ENCODE results near the gene MAGI1. TPM values are rescaled to one million over a fixed set of nuclear protein-coding genes. Genes with fewer than 3 reads are reported as not detected.
"Not testable (repeated sequence)": the region's sequence is repeated elsewhere in the genome, so short reads cannot be mapped to it uniquely, and the experiment has no call there.

Gene MAGI1
- total RNA-seq, 6 donors from 2014 or later = 33.0 to 72.9 (median 62.4) TPM

DNA sequence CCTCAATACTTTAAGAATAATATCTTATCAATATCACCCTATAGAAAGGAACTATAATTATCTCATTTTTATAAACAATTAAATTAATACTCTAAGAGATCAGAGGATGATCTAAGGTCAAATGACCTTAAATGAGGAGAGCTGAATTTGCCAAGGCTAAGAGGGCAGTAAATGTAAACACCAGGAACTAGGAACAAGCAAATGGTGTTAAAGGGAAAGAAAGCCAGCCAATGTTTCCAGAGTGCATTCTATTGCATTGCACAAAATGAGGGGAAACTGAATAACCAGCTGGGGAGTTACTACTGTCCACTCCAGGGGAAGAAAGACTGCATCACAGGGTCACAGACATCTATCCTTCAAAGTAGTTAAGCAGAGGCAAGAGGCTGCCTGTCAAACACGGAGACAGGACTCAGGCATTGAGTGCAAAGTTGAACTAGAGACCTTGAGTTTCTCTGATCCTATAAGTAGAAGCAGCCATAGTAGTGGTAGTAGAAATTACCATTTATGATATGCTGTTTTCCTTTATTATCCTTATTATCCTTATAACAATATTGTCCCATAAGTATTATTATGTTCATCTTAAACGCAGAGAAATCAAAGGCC is 466.4 kb downstream of the MAGI1 start:
- Histone ChIP-seq H3K4me3 (no peak overlapping the region), H3K9me3 (no peaks in the 10 kb centered on the region), H3K27ac (no peak overlapping the region), H3K27me3 (no peaks in the 10 kb centered on the region), H3K36me3 (no peaks in the 10 kb centered on the region), H3K4me1 (no peaks in the 10 kb centered on the region)
- ATAC-seq (ENCODE audit: low FRiP score in 2 of 2) (no peak), DNase-seq (no peak)
- no peak for TF ChIP-seq EP300 (IDR thresholded peaks at IDR 0.05)
- TF ChIP-seq POLR2AphosphoS5 (IDR thresholded peaks at IDR 0.05) = no peak
- TF ChIP-seq POLR2A (IDR thresholded peaks at IDR 0.05) = no peak
- TF ChIP-seq, protein P1, sequence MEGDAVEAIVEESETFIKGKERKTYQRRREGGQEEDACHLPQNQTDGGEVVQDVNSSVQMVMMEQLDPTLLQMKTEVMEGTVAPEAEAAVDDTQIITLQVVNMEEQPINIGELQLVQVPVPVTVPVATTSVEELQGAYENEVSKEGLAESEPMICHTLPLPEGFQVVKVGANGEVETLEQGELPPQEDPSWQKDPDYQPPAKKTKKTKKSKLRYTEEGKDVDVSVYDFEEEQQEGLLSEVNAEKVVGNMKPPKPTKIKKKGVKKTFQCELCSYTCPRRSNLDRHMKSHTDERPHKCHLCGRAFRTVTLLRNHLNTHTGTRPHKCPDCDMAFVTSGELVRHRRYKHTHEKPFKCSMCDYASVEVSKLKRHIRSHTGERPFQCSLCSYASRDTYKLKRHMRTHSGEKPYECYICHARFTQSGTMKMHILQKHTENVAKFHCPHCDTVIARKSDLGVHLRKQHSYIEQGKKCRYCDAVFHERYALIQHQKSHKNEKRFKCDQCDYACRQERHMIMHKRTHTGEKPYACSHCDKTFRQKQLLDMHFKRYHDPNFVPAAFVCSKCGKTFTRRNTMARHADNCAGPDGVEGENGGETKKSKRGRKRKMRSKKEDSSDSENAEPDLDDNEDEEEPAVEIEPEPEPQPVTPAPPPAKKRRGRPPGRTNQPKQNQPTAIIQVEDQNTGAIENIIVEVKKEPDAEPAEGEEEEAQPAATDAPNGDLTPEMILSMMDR (IDR thresholded peaks at IDR 0.05) = no peak
- WGBS, 2 donors = 65 to 87% methylated on average over 2 of the region's 2 CpGs

DNA sequence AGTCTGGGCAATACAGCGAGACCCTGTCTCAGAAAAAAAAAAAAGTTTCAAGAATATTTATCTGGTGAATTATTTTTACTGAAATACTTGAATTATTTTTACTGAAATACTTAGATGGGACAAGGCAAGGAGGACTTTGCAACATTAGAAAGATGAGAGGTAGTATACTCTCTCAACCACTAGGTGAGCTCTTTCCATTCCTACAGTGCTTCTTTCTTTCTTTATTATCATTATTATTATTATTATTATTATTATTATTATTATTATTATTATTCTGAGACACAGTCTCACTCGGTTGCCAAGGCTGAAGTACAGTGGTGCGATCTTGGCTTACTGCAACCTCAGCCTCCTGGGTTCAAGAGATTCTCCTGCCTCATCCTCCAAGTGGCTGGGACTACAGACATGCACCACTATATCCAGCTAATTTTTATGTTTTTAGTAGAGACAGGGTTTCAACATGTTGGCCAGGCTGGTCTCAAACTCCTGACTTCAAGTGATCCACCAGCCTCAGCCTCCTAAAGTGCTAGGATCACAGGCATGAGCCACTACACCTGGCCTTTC is 468.8 kb downstream of the MAGI1 start:
- 94% methylated on average over 3 of the region's 3 CpGs for WGBS, 2 donors

DNA sequence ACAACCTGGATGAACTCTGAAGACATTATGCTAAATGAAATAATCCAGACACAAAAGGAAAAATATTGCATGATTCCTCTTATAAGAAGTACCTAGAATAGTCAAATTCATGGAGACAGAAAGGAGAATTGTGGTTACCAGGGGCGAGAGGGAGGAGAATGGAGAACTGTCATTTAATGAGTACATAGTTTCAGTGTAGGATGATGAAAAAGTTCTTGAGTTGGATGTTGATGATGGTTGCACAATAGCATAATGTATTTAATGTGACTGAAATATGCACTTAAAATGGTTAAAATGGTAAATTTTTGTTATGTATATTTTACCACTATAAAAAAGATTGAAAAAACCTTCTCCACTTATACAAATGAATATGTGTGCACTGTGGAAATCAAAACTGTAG is 469.6 kb downstream of the MAGI1 start:
- DNase-seq (no peak), ATAC-seq (ENCODE audit: low FRiP score in 2 of 2) (no peak)
- Histone ChIP-seq H3K36me3 (no peaks in the 10 kb centered on the region), H3K4me1 (no peaks in the 10 kb centered on the region), H3K9me3 (no peaks in the 10 kb centered on the region), H3K27me3 (no peaks in the 10 kb centered on the region), H3K4me3 (no peak overlapping the region), H3K27ac (no peak overlapping the region)
- 83 to 90% methylated on average over 1 of the region's 1 CpG for WGBS, 2 donors
- no peak for TF ChIP-seq EP300 (IDR thresholded peaks at IDR 0.05)
- TF ChIP-seq POLR2AphosphoS5 (IDR thresholded peaks at IDR 0.05) = no peak
- TF ChIP-seq, protein P1 (IDR thresholded peaks at IDR 0.05) = no peak
- TF ChIP-seq POLR2A (IDR thresholded peaks at IDR 0.05) = no peak

More for the DNA sequence above, 468.8 kb downstream of the MAGI1 start:
- ATAC-seq (ENCODE audit: low FRiP score in 2 of 2) = no peak
- H3K4me1 ChIP-seq = no peaks in the 10 kb centered on the region
- no peak for TF ChIP-seq EP300 (IDR thresholded peaks at IDR 0.05)
- no peak for TF ChIP-seq POLR2AphosphoS5 (IDR thresholded peaks at IDR 0.05)
- TF ChIP-seq POLR2A (IDR thresholded peaks at IDR 0.05) = no peak
- TF ChIP-seq, protein P1 (IDR thresholded peaks at IDR 0.05) = no peak
- DNase-seq = no peak
- no peak overlapping the region for H3K4me3 ChIP-seq
- no peaks in the 10 kb centered on the region for H3K36me3 ChIP-seq
- no peak overlapping the region for H3K27ac ChIP-seq
- H3K27me3 ChIP-seq = no peaks in the 10 kb centered on the region
- no peaks in the 10 kb centered on the region for H3K9me3 ChIP-seq

DNA sequence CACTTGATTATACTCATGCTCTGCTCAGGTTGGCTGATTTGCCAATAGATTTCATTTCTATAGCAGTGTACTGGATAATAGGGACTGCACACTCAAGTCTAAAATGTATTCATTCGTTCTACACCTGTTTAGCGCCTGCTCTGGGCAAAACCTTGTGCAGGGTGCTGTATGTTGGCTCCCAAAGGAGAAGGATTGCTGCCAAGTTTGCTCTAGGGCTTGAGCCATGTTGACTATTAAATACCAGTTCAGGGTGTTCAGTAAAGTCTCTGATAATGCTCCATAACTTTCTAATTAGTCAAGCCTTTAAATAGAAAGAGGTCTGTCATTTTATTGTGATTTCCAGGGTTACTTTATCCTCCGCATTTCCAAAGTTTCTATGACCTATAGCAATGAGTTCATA is 470.2 kb downstream of the MAGI1 start:
- TF ChIP-seq, protein P1 (IDR thresholded peaks at IDR 0.05) = no peak
- TF ChIP-seq POLR2AphosphoS5 (IDR thresholded peaks at IDR 0.05) (no peak), POLR2A (IDR thresholded peaks at IDR 0.05) (no peak)
- Histone ChIP-seq H3K4me3 (no peak overlapping the region), H3K9me3 (no peaks in the 10 kb centered on the region), H3K36me3 (no peaks in the 10 kb centered on the region), H3K4me1 (no peaks in the 10 kb centered on the region), H3K27ac (no peak overlapping the region), H3K27me3 (no peaks in the 10 kb centered on the region)
- 83 to 91% methylated on average over 3 of the region's 3 CpGs for WGBS, 2 donors
- no peak for DNase-seq
- no peak for ATAC-seq (ENCODE audit: low FRiP score in 2 of 2)

DNA sequence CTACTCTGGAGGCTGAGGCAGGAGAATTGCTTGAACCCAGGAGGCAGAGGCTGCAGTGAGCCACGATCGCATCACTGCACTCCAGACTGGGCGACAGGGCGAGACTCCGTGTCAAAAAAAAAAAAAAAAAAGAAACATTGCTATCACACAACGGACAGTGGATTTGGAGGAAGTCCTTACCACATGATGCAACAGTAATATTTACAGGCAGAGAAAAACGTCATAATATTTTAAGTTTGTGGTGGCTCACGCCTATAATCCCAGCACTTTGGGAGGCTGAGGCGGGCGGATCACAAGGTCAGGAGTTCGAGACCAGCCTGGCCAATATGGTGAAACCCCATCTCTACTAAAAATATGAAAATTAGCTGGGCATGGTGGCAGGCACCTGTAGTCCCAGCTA is 473.0 kb downstream of the MAGI1 start:
- H3K27me3 ChIP-seq; ATAC-seq (ENCODE audit: low FRiP score in 2 of 2); H3K36me3 ChIP-seq; H3K9me3 ChIP-seq; DNase-seq; H3K4me3 ChIP-seq; H3K4me1 ChIP-seq; H3K27ac ChIP-seq: not testable (repeated sequence)
- 89 to 92% methylated on average over 11 of the region's 11 CpGs for WGBS, 2 donors
